NCI-H2029 (cell line): Measurements from ENCODE around the gene C5orf63.
A peak's percentile ranks its signal among the peaks of the same experiment; 100 is the strongest.
"Not testable (repeated sequence)": the region's sequence is repeated elsewhere in the genome, so short reads cannot be mapped to it uniquely, and the experiment has no call there.

Source experiments
- DNase-seq: peaks from one replicate; lab custom pipeline; 2025; lab: John Stamatoyannopoulos, UW

The C5orf63 gene

GRCh38 chr5:127031147-127031862, 42.0 kb downstream of the C5orf63 start:
- DNase-seq, result no peak

GRCh38 chr5:127030259-127031146, 42.8 kb downstream of the C5orf63 start, which contains the start of gene MARCHF3:
TSS of gene MARCHF3 (minus strand) at chr5:127030558. CDS start at chr5:126918171, 112,387 bp downstream.
- peak; percentile 90 for DNase-seq

- DNase-seq, result peak; percentile 67
Observed at GRCh38 chr5:127029581-127030258, 43.6 kb downstream of the C5orf63 start.

GRCh38 chr5:127028822-127029457, 44.4 kb downstream of the C5orf63 start:
- DNase-seq, result no peak

- no peak for DNase-seq
Observed at GRCh38 chr5:127027539-127027938, 45.8 kb downstream of the C5orf63 start.

GRCh38 chr5:127026166-127026565, 47.1 kb downstream of the C5orf63 start:
- DNase-seq, result no peak

- no peak for DNase-seq
Observed at GRCh38 chr5:127025467-127025866, 47.8 kb downstream of the C5orf63 start.

GRCh38 chr5:127024821-127025220, 48.5 kb downstream of the C5orf63 start:
- DNase-seq, result no peak

GRCh38 chr5:127023552-127024191, 49.6 kb downstream of the C5orf63 start:
- DNase-seq, result not testable (repeated sequence)

GRCh38 chr5:127022846-127023245, 50.5 kb downstream of the C5orf63 start:
- DNase-seq, result no peak

- DNase-seq, result no peak
Observed at GRCh38 chr5:127019928-127020327, 53.4 kb downstream of the C5orf63 start.

- not testable (repeated sequence) for DNase-seq
Observed at GRCh38 chr5:127016722-127017121, 56.6 kb downstream of the C5orf63 start.

GRCh38 chr5:127015716-127016115, 57.6 kb downstream of the C5orf63 start:
- no peak for DNase-seq

GRCh38 chr5:127014573-127014972, 58.7 kb downstream of the C5orf63 start:
- no peak for DNase-seq

- DNase-seq, result no peak
Observed at GRCh38 chr5:127013407-127013806, 59.9 kb downstream of the C5orf63 start.

GRCh38 chr5:127012916-127013315, 60.4 kb downstream of the C5orf63 start:
- DNase-seq, result no peak

- no peak for DNase-seq
Observed at GRCh38 chr5:127011961-127012644, 61.2 kb downstream of the C5orf63 start.

- no peak for DNase-seq
Observed at GRCh38 chr5:127011153-127011552, 62.1 kb downstream of the C5orf63 start.

GRCh38 chr5:127010362-127010761, 62.9 kb downstream of the C5orf63 start:
- DNase-seq, result no peak

- DNase-seq, result no peak
Observed at GRCh38 chr5:127009784-127010183, 63.5 kb downstream of the C5orf63 start.
